HG02973 (cell line): ENCODE measurements around the gene SLC39A2.
"Not testable (repeated sequence)": the region's sequence is repeated elsewhere in the genome, so short reads cannot be mapped to it uniquely, and the experiment has no call there.

Experiments
- ATAC-seq: cut with Tn5 transposase; IDR thresholded peaks from one replicate; pipeline ENCODE4 v1.9.1; 2021; ENCODE audit warnings: moderate library complexity; ENCODE audit not compliant: unreplicated experiment

The SLC39A2 gene

GRCh38 chr14:20996521-20996920 lies 2.6 kb upstream of the SLC39A2 start:
- ATAC-seq = no peak

- ATAC-seq = no peak
Observed at GRCh38 chr14:20997115-20997514, 2.0 kb upstream of the SLC39A2 start.

- ATAC-seq = no peak
Observed at GRCh38 chr14:20997564-20997963, 1.5 kb upstream of the SLC39A2 start.

- ATAC-seq = no peak
Observed at GRCh38 chr14:20998139-20998538, 954 bp upstream of the SLC39A2 start.

- no peak for ATAC-seq
Observed at GRCh38 chr14:20999591-20999990, 498 bp downstream of the SLC39A2 start.

- no peak for ATAC-seq
Observed at GRCh38 chr14:21001218-21001617, 2.1 kb downstream of the SLC39A2 start.

GRCh38 chr14:21003788-21004346 lies 4.8 kb downstream of the SLC39A2 start:
- ATAC-seq = no peak

- ATAC-seq = not testable (repeated sequence)
Observed at GRCh38 chr14:21009721-21010120, 10.6 kb downstream of the SLC39A2 start.

GRCh38 chr14:21011136-21011535 lies 12.0 kb downstream of the SLC39A2 start:
- no peak for ATAC-seq

GRCh38 chr14:21014761-21015190 lies 15.7 kb downstream of the SLC39A2 start:
- ATAC-seq = no peak

- no peak for ATAC-seq
Observed at GRCh38 chr14:21015312-21015711, 16.2 kb downstream of the SLC39A2 start.

GRCh38 chr14:21016413-21017190 lies 17.5 kb downstream of the SLC39A2 start:
- ATAC-seq = no peak

GRCh38 chr14:21017528-21018245 lies 18.6 kb downstream of the SLC39A2 start:
- ATAC-seq = no peak

GRCh38 chr14:21018286-21018685 lies 19.2 kb downstream of the SLC39A2 start:
- no peak for ATAC-seq

- ATAC-seq = no peak
Observed at GRCh38 chr14:21018781-21019180, 19.7 kb downstream of the SLC39A2 start.

GRCh38 chr14:21019366-21019765 lies 20.3 kb downstream of the SLC39A2 start:
- no peak for ATAC-seq

GRCh38 chr14:21020977-21021545 lies 22.0 kb downstream of the SLC39A2 start:
- no peak for ATAC-seq

- ATAC-seq = no peak
Observed at GRCh38 chr14:21022686-21023085, 23.6 kb downstream of the SLC39A2 start.

- no peak for ATAC-seq
Observed at GRCh38 chr14:21023174-21023573, 24.1 kb downstream of the SLC39A2 start.

GRCh38 chr14:21023817-21024584 lies 24.9 kb downstream of the SLC39A2 start:
- no peak for ATAC-seq
